T-helper 2 cell treated with Interferon-gamma antibody and Interleukin-4, amounts not matched to agents 100 ng/mL and 5 ng/mL, for 36 hours (primary cell): ENCODE data around the gene PSMD13. TPM values are rescaled to one million over a fixed set of nuclear protein-coding genes. Genes with fewer than 3 reads are reported as not detected.

Source experiments
- intact Hi-C: fragments of 100-400 bp; cut with micrococcal nuclease; formaldehyde crosslinking; loops from one replicate; pipeline ENCODE4 v1.15.1; 2023
- total RNA-seq: library from RNA; stranded (reverse); gene quantifications from 2 replicates; pipeline ENCODE4 v1.2.3, GENCODE V29; 2022

The PSMD13 gene
- total RNA-seq, 1 donor from 2014 or later, result 181 TPM

GRCh38 chr11:269146-269890 lies 32.5 kb downstream of the PSMD13 start:
- intact Hi-C loops, result loop anchor here (1.0 to 2.0 kb wide), 4 partner anchors 11 to 86 kb away; no protein-coding TSS in a partner anchor

GRCh38 chr11:270451-271318 lies 33.9 kb downstream of the PSMD13 start:
- intact Hi-C loops, result no loop called here

GRCh38 chr11:271319-271715 lies 34.5 kb downstream of the PSMD13 start:
- intact Hi-C loops, result no loop called here

- intact Hi-C loops, result no loop called here
Observed at GRCh38 chr11:272195-272930, 35.6 kb downstream of the PSMD13 start.

GRCh38 chr11:272931-273198 lies 36.1 kb downstream of the PSMD13 start:
- intact Hi-C loops, result no loop called here

GRCh38 chr11:276219-276618 lies 39.4 kb downstream of the PSMD13 start:
- intact Hi-C loops, result no loop called here

- intact Hi-C loops, result no loop called here
Observed at GRCh38 chr11:278001-278951, 41.5 kb downstream of the PSMD13 start, which contains the start of gene NLRP6. TSS of gene NLRP6 (plus strand) at chr11:278407. CDS start at chr11:278570, 163 bp downstream.

- intact Hi-C loops, result no loop called here
Observed at GRCh38 chr11:279040-279965, 42.5 kb downstream of the PSMD13 start.

GRCh38 chr11:279966-280705 lies 43.4 kb downstream of the PSMD13 start:
- intact Hi-C loops, result loop anchor here (1.0 kb wide), 1 partner anchor 11 kb away; no protein-coding TSS in a partner anchor

- intact Hi-C loops, result loop anchor here (1.0 kb wide), 1 partner anchor 12 kb away; no protein-coding TSS in a partner anchor
Observed at GRCh38 chr11:280706-281485, 44.1 kb downstream of the PSMD13 start.

- intact Hi-C loops, result no loop called here
Observed at GRCh38 chr11:281486-282161, 44.8 kb downstream of the PSMD13 start.

GRCh38 chr11:282171-282570 lies 45.4 kb downstream of the PSMD13 start:
- intact Hi-C loops, result no loop called here

- intact Hi-C loops, result no loop called here
Observed at GRCh38 chr11:282630-283360, 46.0 kb downstream of the PSMD13 start.

- intact Hi-C loops, result no loop called here
Observed at GRCh38 chr11:283405-284104, 46.8 kb downstream of the PSMD13 start.

GRCh38 chr11:284105-285020 lies 47.6 kb downstream of the PSMD13 start:
- intact Hi-C loops, result no loop called here
